A673 (cell line): ENCODE data around the gene PTRH1. TPM values are rescaled to one million over a fixed set of nuclear protein-coding genes. Genes with fewer than 3 reads are reported as not detected.

Source experiments
- BruUV-seq: library from RNA; stranded (reverse); fragments of 400-500 nt; replicated peaks from 2 replicates; lab custom pipeline; 2021; lab: Mats Ljungman, UMichigan
- CTCF ChIA-PET: fragments of 300-600 bp; sonication (Branson Sonifier 250); formaldehyde crosslinking; loops from one replicate; lab custom pipeline; 2022; ENCODE audit warnings: antibody characterized with exemption; lab: Charles Lee
- POLR2A ChIA-PET: fragments of 300-600 bp; sonication (Branson Sonifier 250); formaldehyde crosslinking; loops from one replicate; lab custom pipeline; 2022; ENCODE audit warnings: antibody characterized with exemption; ENCODE audit not compliant: low non-redundant PET; lab: Charles Lee
- DNase-seq: peaks from one replicate; pipeline ENCODE4 v3.0.0-alpha.2; 2015; ENCODE audit warnings: low spot score
- H3K27ac ChIP-seq: fragments of 200-600 bp; sonication (generic); 2 replicates; pipeline ENCODE4 v1.5.1; 2016; ENCODE audit warnings: mixed run types, low read depth, mild to moderate bottlenecking, mixed read lengths, antibody characterized with exemption, low read length; ENCODE audit not compliant: poor library complexity, severe bottlenecking
- H3K27me3 ChIP-seq: fragments of 200-600 bp; sonication (generic); replicated peaks from 2 replicates; pipeline ENCODE4 v1.6.1; 2017; ENCODE audit warnings: mixed run types, low read depth, mild to moderate bottlenecking, mixed read lengths, antibody characterized with exemption, low read length; ENCODE audit not compliant: insufficient read depth, poor library complexity
- H3K36me3 ChIP-seq: fragments of 200-600 bp; sonication (generic); 2 replicates; pipeline ENCODE4 v1.6.1; 2016; ENCODE audit warnings: mixed run types, mild to moderate bottlenecking, mixed read lengths, antibody characterized with exemption, low read length; ENCODE audit not compliant: insufficient read depth, poor library complexity, severe bottlenecking
- H3K4me1 ChIP-seq: fragments of 200-600 bp; sonication (generic); 2 replicates; pipeline ENCODE4 v1.6.1; 2017; ENCODE audit warnings: mixed run types, mild to moderate bottlenecking, mixed read lengths, antibody characterized with exemption, low read length; ENCODE audit not compliant: insufficient read depth, poor library complexity, severe bottlenecking
- H3K4me3 ChIP-seq: fragments of 200-600 bp; sonication (generic); 2 replicates; pipeline ENCODE4 v1.5.1; 2016; ENCODE audit warnings: low read depth, mixed run types, mild to moderate bottlenecking, mixed read lengths, low read length; ENCODE audit not compliant: poor library complexity, severe bottlenecking
- H3K9me3 ChIP-seq: fragments of 200-600 bp; sonication (generic); 2 replicates; pipeline ENCODE4 v1.6.1; 2016; ENCODE audit warnings: mixed run types, low read depth, mild to moderate bottlenecking, mixed read lengths, antibody characterized with exemption, low read length; ENCODE audit not compliant: poor library complexity, severe bottlenecking
- CTCF ChIP-seq: fragments of 300-800, 200-600 bp; sonication (generic); conservative IDR thresholded peaks from 2 replicates; pipeline ENCODE4 v1.5.1; 2017; ENCODE audit warnings: low read depth, mild to moderate bottlenecking, antibody characterized with exemption, low read length, moderate library complexity, mixed read lengths
- EZH2 ChIP-seq: fragments of 200-600 bp; sonication (generic); IDR thresholded peaks from 2 replicates; pipeline ENCODE4 v1.6.1; 2017; ENCODE audit warnings: borderline replicate concordance, low read depth, mild to moderate bottlenecking, mixed read lengths, antibody characterized with exemption, low read length; ENCODE audit not compliant: poor library complexity, severe bottlenecking
- intact Hi-C: fragments of 100-400 bp; cut with micrococcal nuclease; formaldehyde crosslinking; loops from one replicate; pipeline ENCODE4 v1.10.0; 2022; ENCODE audit not compliant: unreplicated experiment
- total RNA-seq: library from RNA; stranded (reverse); gene quantifications from 2 replicates; pipeline ENCODE4 v1.2.3, GENCODE V29; 2021

PTRH1 gene
- total RNA-seq, 1 experiment from 2014 or later = 9.3 TPM

- TF ChIP-seq CTCF = no peak
- intact Hi-C loops = no loop called here
- no peaks in the 10 kb centered on the region for H3K9me3 ChIP-seq
- no peaks in the 10 kb centered on the region for H3K36me3 ChIP-seq
- no peaks in the 10 kb centered on the region for H3K27me3 ChIP-seq
- no peak overlapping the region for H3K4me3 ChIP-seq
- CTCF ChIA-PET = interaction anchor here (0.6 kb wide), 1 partner anchor 51 kb away, joined by 5 read pairs; no protein-coding TSS in a partner anchor
- no TSS peak for BruUV-seq
- no peak for DNase-seq
- POLR2A ChIA-PET = no interaction called here
- H3K27ac ChIP-seq = no peak overlapping the region
- no peaks in the 10 kb centered on the region for H3K4me1 ChIP-seq
Measured at GRCh38 chr9:127693697-127694096, 21.8 kb downstream of the PTRH1 start.

- H3K4me3 ChIP-seq = no peak overlapping the region
- ChIA-PET POLR2A (no interaction called here), CTCF (interaction anchor here (0.6 kb wide), 1 partner anchor 50 kb away, joined by 5 read pairs; no protein-coding TSS in a partner anchor)
- H3K27me3 ChIP-seq = no peaks in the 10 kb centered on the region
- TF ChIP-seq CTCF = no peak
- no peak for TF ChIP-seq EZH2
- no TSS peak for BruUV-seq
- H3K36me3 ChIP-seq = no peaks in the 10 kb centered on the region
- H3K4me1 ChIP-seq = no peaks in the 10 kb centered on the region
- no peak overlapping the region for H3K27ac ChIP-seq
- no peak for DNase-seq
- intact Hi-C loops = no loop called here
- no peaks in the 10 kb centered on the region for H3K9me3 ChIP-seq
Measured at GRCh38 chr9:127693143-127693542, 22.3 kb downstream of the PTRH1 start.

- no TSS peak for BruUV-seq
- POLR2A ChIA-PET = no interaction called here
- no peaks in the 10 kb centered on the region for H3K4me1 ChIP-seq
- no peak for DNase-seq
- TF ChIP-seq EZH2 (no peak), CTCF (no peak)
- no peak overlapping the region for H3K4me3 ChIP-seq
- no peaks in the 10 kb centered on the region for H3K27me3 ChIP-seq
- no peaks in the 10 kb centered on the region for H3K9me3 ChIP-seq
- no peaks in the 10 kb centered on the region for H3K36me3 ChIP-seq
- intact Hi-C loops = no loop called here
- no peak overlapping the region for H3K27ac ChIP-seq
- CTCF ChIA-PET = no interaction called here
Measured at GRCh38 chr9:127692071-127692470, 23.4 kb downstream of the PTRH1 start.
